SK-N-SH (cell line): ENCODE results near the gene KRT37.
"Not testable (repeated sequence)": the region's sequence is repeated elsewhere in the genome, so short reads cannot be mapped to it uniquely, and the experiment has no call there.

ENCODE experiments used
- EP300 ChIP-seq, 2 experiments: IDR thresholded peaks; 2 replicates each; pipeline versions ENCODE4 v1.4.0 to v1.6.1; 2012; ENCODE audit warnings: borderline replicate concordance in 1 of 2, low read depth in 1 of 2, low read length in 1 of 2
- FOXJ3 ChIP-seq: sonication (generic); formaldehyde crosslinking; IDR thresholded peaks from 2 replicates; pipeline ENCODE4 v1.5.1; 2020; ENCODE audit warnings: mild to moderate bottlenecking, missing genetic modification reagents
- JUND ChIP-seq: IDR thresholded peaks from 2 replicates; pipeline ENCODE4 v1.4.0; 2012
- MAX ChIP-seq: IDR thresholded peaks from 2 replicates; pipeline ENCODE4 v1.4.0; 2012; ENCODE audit warnings: low read depth
- MEF2A ChIP-seq: IDR thresholded peaks from 2 replicates; pipeline ENCODE4 v1.4.0; 2012; ENCODE audit warnings: low read depth, borderline replicate concordance
- RFX5 ChIP-seq: IDR thresholded peaks from 2 replicates; pipeline ENCODE4 v1.6.1; 2012; ENCODE audit warnings: mild to moderate bottlenecking, improper control_type of control experiment, low read length
- RXRA ChIP-seq: IDR thresholded peaks from 2 replicates; pipeline ENCODE4 v1.4.0; 2012; ENCODE audit warnings: low read depth, mild to moderate bottlenecking, borderline replicate concordance
- SMC3 ChIP-seq: IDR thresholded peaks from 2 replicates; pipeline ENCODE4 v1.6.1; 2012; ENCODE audit warnings: low read depth, low read length, improper control_type of control experiment
- YY1 ChIP-seq: IDR thresholded peaks from 2 replicates; pipeline ENCODE4 v1.4.0; 2012; ENCODE audit warnings: low read depth, mild to moderate bottlenecking
- TF ChIP-seq, protein P1 (sequence below): IDR thresholded peaks from 2 replicates; pipeline ENCODE4; 2012
- TF ChIP-seq, protein P2 (sequence below): fragments of 200-600 bp; sonication (generic); IDR thresholded peaks from 2 replicates; pipeline ENCODE4 v1.6.1; 2017; ENCODE audit warnings: antibody characterized with exemption, mild to moderate bottlenecking, moderate library complexity

- TF ChIP-seq FOXJ3; RFX5; EP300 (IDR thresholded peaks at IDR 0.05; ENCODE audit: borderline replicate concordance in 1 of 2, low read depth in 1 of 2, low read length in 1 of 2); MEF2A; JUND; YY1; SMC3; RXRA; MAX: not testable (repeated sequence)
- TF ChIP-seq, protein P1, sequence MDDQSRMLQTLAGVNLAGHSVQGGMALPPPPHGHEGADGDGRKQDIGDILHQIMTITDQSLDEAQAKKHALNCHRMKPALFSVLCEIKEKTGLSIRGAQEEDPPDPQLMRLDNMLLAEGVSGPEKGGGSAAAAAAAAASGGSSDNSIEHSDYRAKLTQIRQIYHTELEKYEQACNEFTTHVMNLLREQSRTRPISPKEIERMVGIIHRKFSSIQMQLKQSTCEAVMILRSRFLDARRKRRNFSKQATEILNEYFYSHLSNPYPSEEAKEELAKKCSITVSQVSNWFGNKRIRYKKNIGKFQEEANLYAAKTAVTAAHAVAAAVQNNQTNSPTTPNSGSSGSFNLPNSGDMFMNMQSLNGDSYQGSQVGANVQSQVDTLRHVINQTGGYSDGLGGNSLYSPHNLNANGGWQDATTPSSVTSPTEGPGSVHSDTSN = not testable (repeated sequence)
- TF ChIP-seq, protein P2, sequence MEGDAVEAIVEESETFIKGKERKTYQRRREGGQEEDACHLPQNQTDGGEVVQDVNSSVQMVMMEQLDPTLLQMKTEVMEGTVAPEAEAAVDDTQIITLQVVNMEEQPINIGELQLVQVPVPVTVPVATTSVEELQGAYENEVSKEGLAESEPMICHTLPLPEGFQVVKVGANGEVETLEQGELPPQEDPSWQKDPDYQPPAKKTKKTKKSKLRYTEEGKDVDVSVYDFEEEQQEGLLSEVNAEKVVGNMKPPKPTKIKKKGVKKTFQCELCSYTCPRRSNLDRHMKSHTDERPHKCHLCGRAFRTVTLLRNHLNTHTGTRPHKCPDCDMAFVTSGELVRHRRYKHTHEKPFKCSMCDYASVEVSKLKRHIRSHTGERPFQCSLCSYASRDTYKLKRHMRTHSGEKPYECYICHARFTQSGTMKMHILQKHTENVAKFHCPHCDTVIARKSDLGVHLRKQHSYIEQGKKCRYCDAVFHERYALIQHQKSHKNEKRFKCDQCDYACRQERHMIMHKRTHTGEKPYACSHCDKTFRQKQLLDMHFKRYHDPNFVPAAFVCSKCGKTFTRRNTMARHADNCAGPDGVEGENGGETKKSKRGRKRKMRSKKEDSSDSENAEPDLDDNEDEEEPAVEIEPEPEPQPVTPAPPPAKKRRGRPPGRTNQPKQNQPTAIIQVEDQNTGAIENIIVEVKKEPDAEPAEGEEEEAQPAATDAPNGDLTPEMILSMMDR = not testable (repeated sequence)
These were observed 6.0 kb upstream of the KRT37 start for GRCh38 chr17:41430376-41430775.
